Activated T-helper 9 cell treated with anti-CD3 and anti-CD28 coated beads, Interleukin-2, amount 50 U/mL, for 16 hours (primary cell): ENCODE results near the gene NMUR2.

Source experiments
- DNase-seq: peaks from one replicate; pipeline ENCODE4 v3.0.0-alpha.2; 2020; ENCODE audit warnings: low read depth

NMUR2 gene

GRCh38 chr5:152405145-152405544 is at the start of gene NMUR2:
Gene NMUR2 (minus strand): TSS chr5:152405279. CDS start chr5:152405113, 166 bp downstream.
- no peak for DNase-seq

- DNase-seq, result no peak
These were observed 38.9 kb upstream of the NMUR2 start for GRCh38 chr5:152443935-152444334.

- DNase-seq, result no peak
These were observed 34.7 kb upstream of the NMUR2 start for GRCh38 chr5:152439791-152440190.

GRCh38 chr5:152437866-152438265 is 32.8 kb upstream of the NMUR2 start:
- DNase-seq, result no peak

DNA sequence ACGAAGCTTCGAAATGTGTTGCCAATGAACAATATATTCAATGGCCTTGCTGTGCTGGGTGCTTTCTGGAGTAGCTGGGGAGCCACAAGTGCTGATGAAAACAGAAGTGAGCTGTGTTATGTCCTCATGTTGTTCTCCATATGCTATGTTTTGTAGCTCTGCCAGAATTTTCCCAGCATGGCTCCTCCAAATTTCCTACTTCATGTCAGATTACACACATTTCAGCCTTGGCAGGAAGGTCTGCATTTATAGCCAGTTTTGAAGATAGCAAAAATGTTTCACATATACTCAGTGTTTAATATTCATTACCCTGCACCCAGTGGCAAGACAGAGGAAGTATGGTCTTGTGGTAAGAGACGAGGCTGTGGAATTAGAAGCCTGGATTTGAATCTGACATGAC is 22.6 kb upstream of the NMUR2 start:
- no peak for DNase-seq

DNA sequence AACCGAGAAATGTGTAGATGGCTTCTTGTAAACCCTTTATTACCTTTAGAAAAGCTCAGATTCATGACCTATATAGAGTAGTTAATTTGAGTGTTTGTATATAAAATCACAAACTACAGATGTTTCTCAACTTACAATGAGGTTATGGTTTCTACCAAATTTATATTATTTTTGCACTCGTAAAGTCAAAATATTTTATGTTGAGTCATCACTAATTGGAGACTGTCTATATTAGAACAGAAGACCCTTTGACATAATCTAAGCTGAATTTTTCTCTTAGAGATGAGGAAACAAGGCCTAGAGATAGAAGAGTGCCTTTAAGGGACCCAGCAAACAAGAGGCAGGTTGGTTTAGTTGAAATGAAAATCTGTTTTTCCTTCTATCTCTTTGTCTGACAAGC is 20.0 kb upstream of the NMUR2 start:
- no peak for DNase-seq

GRCh38 chr5:152424501-152424900 is 19.4 kb upstream of the NMUR2 start:
- DNase-seq, result no peak

DNA sequence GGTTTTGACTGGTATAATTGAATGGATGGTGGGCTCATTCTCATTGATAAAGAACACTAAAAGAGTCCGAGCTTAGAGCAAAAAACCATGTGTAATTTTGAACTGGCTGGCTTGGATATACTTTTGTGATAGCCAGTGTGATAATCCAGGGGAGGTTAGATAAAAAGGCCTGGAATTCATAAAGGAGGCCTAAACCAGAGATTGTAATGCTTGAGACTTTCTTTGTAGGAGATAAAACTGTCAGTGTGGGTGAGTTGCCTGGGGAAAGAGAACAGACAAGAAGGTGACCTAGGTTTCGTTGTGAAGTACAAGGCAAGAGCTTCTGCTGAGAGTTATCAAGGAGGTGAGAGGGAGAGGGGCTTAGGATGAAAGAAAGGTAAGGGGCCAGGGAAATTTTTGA is 17.0 kb upstream of the NMUR2 start:
- DNase-seq, result no peak

- DNase-seq, result no peak
These were observed 7.0 kb upstream of the NMUR2 start for GRCh38 chr5:152412129-152412528.

- no peak for DNase-seq
These were observed 1.0 kb upstream of the NMUR2 start for GRCh38 chr5:152406082-152406481.

DNA sequence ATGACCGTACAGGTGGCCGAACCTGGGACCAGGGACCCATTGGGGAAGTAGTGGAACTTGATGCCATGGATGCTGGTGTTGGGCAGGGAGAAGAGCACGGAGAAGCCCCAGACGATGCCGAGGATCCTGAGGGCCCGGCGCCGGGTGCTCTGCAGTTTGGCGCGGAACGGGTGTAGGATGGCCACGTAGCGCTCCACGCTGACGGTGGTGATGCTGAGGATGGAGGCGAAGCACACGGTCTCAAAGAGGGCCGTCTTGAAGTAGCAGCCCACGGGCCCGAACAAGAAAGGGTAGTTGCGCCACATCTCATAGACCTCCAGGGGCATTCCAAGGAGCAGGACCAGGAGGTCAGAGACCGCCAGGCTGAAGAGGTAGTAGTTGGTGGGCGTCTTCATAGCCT is 585 bp downstream of the NMUR2 start:
- no peak for DNase-seq

DNA sequence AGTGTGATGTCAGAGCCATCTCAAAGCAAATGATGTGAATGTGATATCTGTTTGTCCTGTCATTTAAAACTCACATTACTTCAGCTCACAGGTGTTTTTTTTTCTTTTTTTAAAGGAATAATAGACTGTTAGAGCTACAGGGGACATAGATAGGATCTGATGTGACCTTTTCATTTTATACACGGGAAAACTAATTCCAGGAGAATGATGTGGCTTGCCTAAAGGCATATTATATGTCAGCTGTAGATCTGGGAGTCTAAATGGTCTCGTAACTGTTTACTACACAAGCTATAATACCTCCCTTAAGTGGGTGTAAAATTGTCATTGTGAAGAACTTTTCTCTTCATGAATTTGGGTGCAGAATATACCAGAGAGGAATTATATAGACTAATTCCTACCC is 2.0 kb downstream of the NMUR2 start:
- DNase-seq, result no peak

DNA sequence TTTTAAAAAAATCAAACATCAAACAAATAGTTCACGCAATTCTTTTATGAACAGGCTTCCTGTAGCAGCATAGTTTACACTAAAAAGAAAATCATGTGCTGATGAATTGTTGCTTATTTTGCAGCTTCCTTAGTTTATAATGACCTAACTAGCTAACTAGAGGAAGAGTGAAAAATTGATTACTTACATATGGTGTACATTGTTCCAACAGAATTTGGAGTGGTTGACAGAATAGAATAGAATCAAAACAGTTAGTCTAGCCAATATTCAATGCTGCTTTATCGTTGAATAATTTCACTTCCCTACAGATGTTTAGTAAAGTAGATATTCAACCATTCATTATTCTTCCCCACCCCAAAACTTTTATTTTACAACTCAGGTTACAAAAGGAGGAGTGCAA is 4.2 kb downstream of the NMUR2 start:
- DNase-seq, result no peak

- no peak for DNase-seq
These were observed 7.5 kb downstream of the NMUR2 start for GRCh38 chr5:152397581-152397980.

- no peak for DNase-seq
These were observed 11.6 kb downstream of the NMUR2 start for GRCh38 chr5:152393441-152393840.

GRCh38 chr5:152389208-152389849 is 15.8 kb downstream of the NMUR2 start:
- no peak for DNase-seq

GRCh38 chr5:152388610-152389009 is 16.5 kb downstream of the NMUR2 start:
- no peak for DNase-seq

GRCh38 chr5:152380415-152381123 is 24.5 kb downstream of the NMUR2 start:
- DNase-seq, result no peak

GRCh38 chr5:152379331-152379730 is 25.7 kb downstream of the NMUR2 start:
- no peak for DNase-seq

DNA sequence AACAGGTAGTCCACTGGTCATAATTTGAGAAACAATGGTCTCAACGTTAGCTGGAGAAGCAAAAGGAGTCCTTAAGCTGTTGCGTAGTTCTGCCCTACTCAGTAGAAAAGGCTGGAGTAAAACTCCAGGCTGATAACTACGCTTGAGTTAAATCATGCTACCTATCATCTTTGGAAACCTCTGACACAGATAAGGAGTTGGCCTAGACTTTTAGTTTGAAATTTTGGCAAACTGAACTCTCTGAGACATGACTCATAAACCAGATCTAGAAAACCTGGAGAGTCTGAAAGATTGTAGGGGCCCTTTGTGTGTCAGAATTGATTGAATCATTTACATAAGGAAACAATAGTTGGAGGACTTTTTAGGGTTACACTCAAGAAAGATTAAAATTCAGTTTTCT is 26.3 kb downstream of the NMUR2 start:
- DNase-seq, result no peak

DNA sequence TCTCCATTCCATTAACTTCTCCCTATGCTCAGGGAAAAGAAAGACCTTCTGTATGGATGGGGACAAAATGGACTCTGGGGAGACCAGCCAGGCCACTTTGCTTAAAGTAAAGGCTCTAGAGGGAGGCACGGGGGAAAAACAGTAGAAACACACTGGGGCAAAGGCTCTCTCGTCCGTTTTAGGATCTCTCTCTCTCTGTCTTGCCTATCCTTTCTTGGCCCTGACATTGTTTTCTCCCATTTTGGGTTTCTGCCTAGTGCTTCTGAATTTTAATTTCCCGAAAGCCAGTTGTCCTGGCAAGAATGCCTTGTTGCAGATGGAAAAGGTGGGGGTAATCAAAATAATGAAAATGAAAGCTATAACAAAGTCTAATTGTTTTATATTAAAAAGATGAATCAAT is 28.2 kb downstream of the NMUR2 start:
- DNase-seq, result no peak

GRCh38 chr5:152374711-152375275 is 30.3 kb downstream of the NMUR2 start:
- no peak for DNase-seq

DNA sequence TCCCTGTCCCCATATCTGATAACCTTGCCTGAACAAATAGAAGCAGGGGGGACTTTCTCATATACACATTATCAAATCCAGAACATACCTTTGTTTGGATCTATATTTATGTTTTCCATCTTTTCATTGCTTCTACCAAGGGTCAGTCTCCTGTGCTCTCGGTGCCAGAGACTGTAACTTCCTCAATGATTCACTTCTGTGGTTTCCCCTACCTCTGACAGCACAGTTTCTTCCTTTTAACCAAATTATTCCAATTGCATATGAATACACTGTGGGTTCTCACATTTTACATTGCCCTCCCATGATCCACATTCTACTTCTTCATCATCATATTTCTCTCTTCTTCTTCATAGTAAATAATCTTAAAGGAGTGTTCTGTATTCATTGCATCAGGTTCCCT is 32.2 kb downstream of the NMUR2 start:
- DNase-seq, result no peak

- DNase-seq, result no peak
These were observed 35.8 kb downstream of the NMUR2 start for GRCh38 chr5:152369298-152369697.
